ACC112 (cell line): ENCODE results near the gene CHST7.

Experiments
- H2AFZ ChIP-seq: fragments of 200-600 bp; sonication (generic); one replicate; pipeline ENCODE4 v1.6.0; 2017; ENCODE audit warnings: antibody characterized with exemption, low read length; ENCODE audit not compliant: unreplicated experiment
- H3K27ac ChIP-seq: fragments of 200-600 bp; sonication (generic); 2 replicates; pipeline ENCODE4 v1.5.1; 2014; ENCODE audit warnings: low read depth, mild to moderate bottlenecking, antibody characterized with exemption, low read length, moderate library complexity
- H3K27me3 ChIP-seq: fragments of 200-600 bp; sonication (generic); 2 replicates; pipeline ENCODE4 v1.6.1; 2014; ENCODE audit warnings: mild to moderate bottlenecking, antibody characterized with exemption, low read length, moderate library complexity, mixed read lengths; ENCODE audit not compliant: insufficient read depth
- H3K36me3 ChIP-seq: fragments of 200-600 bp; sonication (generic); 2 replicates; pipeline ENCODE4 v1.6.1; 2016; ENCODE audit warnings: mild to moderate bottlenecking, antibody characterized with exemption, low read length, moderate library complexity, mixed read lengths; ENCODE audit not compliant: insufficient read depth
- H3K4me1 ChIP-seq: fragments of 200-600 bp; sonication (generic); one replicate; pipeline ENCODE4 v1.6.1; 2016; ENCODE audit warnings: low read length, mixed read lengths; ENCODE audit not compliant: insufficient read depth, unreplicated experiment, control insufficient read depth
- H3K4me3 ChIP-seq: fragments of 200-600 bp; sonication (generic); 2 replicates; pipeline ENCODE4 v1.5.1; 2014; ENCODE audit warnings: mild to moderate bottlenecking, low read depth, low read length
- H3K79me2 ChIP-seq: fragments of 200-600 bp; sonication (generic); one replicate; pipeline ENCODE4 v1.6.0; 2016; ENCODE audit warnings: low read length; ENCODE audit not compliant: control insufficient read depth, unreplicated experiment, insufficient read depth

CHST7 gene

GRCh38 chrX:46584736-46585135 is 11.2 kb downstream of the CHST7 start:
- Histone ChIP-seq H3K36me3 (no peaks in the 10 kb centered on the region), H3K27ac (peak overlapping the region; percentile 98), H3K27me3 (no peaks in the 10 kb centered on the region), H2AFZ (no peak overlapping the region), H3K4me1 (peaks cover 51% of the 10 kb centered on the region), H3K4me3 (no peak overlapping the region), H3K79me2 (peaks cover 9% of the 10 kb centered on the region)

- H3K27me3 ChIP-seq, result no peaks in the 10 kb centered on the region
- peak overlapping the region; percentile 83 for H3K27ac ChIP-seq
- H3K4me1 ChIP-seq, result peaks cover 52% of the 10 kb centered on the region
- H2AFZ ChIP-seq, result no peak overlapping the region
- H3K4me3 ChIP-seq, result peak overlapping the region; percentile 67
- no peaks in the 10 kb centered on the region for H3K36me3 ChIP-seq
- H3K79me2 ChIP-seq, result peaks cover 7% of the 10 kb centered on the region
Observed at GRCh38 chrX:46587158-46587557, 13.6 kb downstream of the CHST7 start.

GRCh38 chrX:46587753-46588171 is 14.2 kb downstream of the CHST7 start:
- Histone ChIP-seq H3K4me1 (peaks cover 48% of the 10 kb centered on the region), H3K27ac (peak overlapping the region; percentile 83)

GRCh38 chrX:46588263-46588662 is 14.7 kb downstream of the CHST7 start:
- Histone ChIP-seq H3K4me1 (peaks cover 48% of the 10 kb centered on the region), H3K4me3 (peak overlapping the region; percentile 67; the same call in 1 of the 2 replicates), H3K79me2 (peaks cover 9% of the 10 kb centered on the region), H3K27me3 (no peaks in the 10 kb centered on the region), H3K27ac (peak overlapping the region; percentile 83), H2AFZ (no peak overlapping the region), H3K36me3 (no peaks in the 10 kb centered on the region)

More at GRCh38 chrX:46587753-46588171, 14.2 kb downstream of the CHST7 start:
- Histone ChIP-seq H3K36me3 (no peaks in the 10 kb centered on the region), H3K79me2 (peaks cover 7% of the 10 kb centered on the region), H3K4me3 (peak overlapping the region; percentile 67), H2AFZ (no peak overlapping the region), H3K27me3 (no peaks in the 10 kb centered on the region)

GRCh38 chrX:46589977-46590723 is 16.6 kb downstream of the CHST7 start:
- H3K27ac ChIP-seq, result peak overlapping the region; percentile 83
- no peak overlapping the region for H2AFZ ChIP-seq
- no peak overlapping the region for H3K4me3 ChIP-seq
- H3K27me3 ChIP-seq, result no peaks in the 10 kb centered on the region
- H3K79me2 ChIP-seq, result peaks cover 5% of the 10 kb centered on the region
- H3K36me3 ChIP-seq, result no peaks in the 10 kb centered on the region
- H3K4me1 ChIP-seq, result peaks cover 34% of the 10 kb centered on the region

- no peak overlapping the region for H3K4me3 ChIP-seq
- H3K27ac ChIP-seq, result no peak overlapping the region
- no peaks in the 10 kb centered on the region for H3K36me3 ChIP-seq
- no peaks in the 10 kb centered on the region for H3K27me3 ChIP-seq
- H3K79me2 ChIP-seq, result peaks cover 2% of the 10 kb centered on the region
- H2AFZ ChIP-seq, result no peak overlapping the region
- H3K4me1 ChIP-seq, result peaks cover 4% of the 10 kb centered on the region
Observed at GRCh38 chrX:46595084-46595483, 21.5 kb downstream of the CHST7 start.

GRCh38 chrX:46597208-46597607 is 23.6 kb downstream of the CHST7 start:
- Histone ChIP-seq H3K36me3 (no peaks in the 10 kb centered on the region), H3K79me2 (peaks cover 2% of the 10 kb centered on the region), H3K27me3 (no peaks in the 10 kb centered on the region), H2AFZ (no peak overlapping the region), H3K4me1 (no peaks in the 10 kb centered on the region), H3K4me3 (no peak overlapping the region), H3K27ac (no peak overlapping the region)

GRCh38 chrX:46597771-46598170 is 24.2 kb downstream of the CHST7 start:
- Histone ChIP-seq H3K79me2 (peaks cover 2% of the 10 kb centered on the region), H3K27ac (no peak overlapping the region), H2AFZ (no peak overlapping the region), H3K4me1 (no peaks in the 10 kb centered on the region), H3K27me3 (no peaks in the 10 kb centered on the region), H3K36me3 (no peaks in the 10 kb centered on the region), H3K4me3 (no peak overlapping the region)

- Histone ChIP-seq H3K79me2 (no peaks in the 10 kb centered on the region), H3K27me3 (no peaks in the 10 kb centered on the region), H3K4me3 (no peak overlapping the region), H3K4me1 (no peaks in the 10 kb centered on the region), H3K36me3 (no peaks in the 10 kb centered on the region), H3K27ac (no peak overlapping the region), H2AFZ (no peak overlapping the region)
Observed at GRCh38 chrX:46599051-46599560, 25.5 kb downstream of the CHST7 start.

- H3K79me2 ChIP-seq, result no peaks in the 10 kb centered on the region
- no peak overlapping the region for H2AFZ ChIP-seq
- H3K4me3 ChIP-seq, result no peak overlapping the region
- H3K36me3 ChIP-seq, result no peaks in the 10 kb centered on the region
- no peak overlapping the region for H3K27ac ChIP-seq
- H3K27me3 ChIP-seq, result no peaks in the 10 kb centered on the region
- no peaks in the 10 kb centered on the region for H3K4me1 ChIP-seq
Observed at GRCh38 chrX:46601283-46601682, 27.7 kb downstream of the CHST7 start.

GRCh38 chrX:46602468-46603102 is 29.0 kb downstream of the CHST7 start:
- no peaks in the 10 kb centered on the region for H3K27me3 ChIP-seq
- no peaks in the 10 kb centered on the region for H3K4me1 ChIP-seq
- no peak overlapping the region for H3K4me3 ChIP-seq
- no peak overlapping the region for H3K27ac ChIP-seq
- H2AFZ ChIP-seq, result no peak overlapping the region
- H3K79me2 ChIP-seq, result no peaks in the 10 kb centered on the region
- H3K36me3 ChIP-seq, result no peaks in the 10 kb centered on the region
